SKM-1 treated with dmso at 0.1 percent for 144 hours (cell line): ENCODE results near the gene SDC3.
A peak's percentile ranks its signal among the peaks of the same experiment; 100 is the strongest.

ENCODE experiments used
- DNase-seq: peaks from one replicate; lab custom pipeline; 2025; ENCODE audit not compliant: unreplicated experiment; lab: John Stamatoyannopoulos, UW

The SDC3 gene

GRCh38 chr1:30823969-30824735 lies 84.4 kb downstream of the SDC3 start:
- peak; percentile 70 for DNase-seq

GRCh38 chr1:30823627-30823968 lies 85.0 kb downstream of the SDC3 start:
- no peak for DNase-seq

- DNase-seq, result peak; percentile 30
These were observed 85.5 kb downstream of the SDC3 start for GRCh38 chr1:30822966-30823581.

GRCh38 chr1:30822006-30822405 lies 86.6 kb downstream of the SDC3 start:
- no peak for DNase-seq

- no peak for DNase-seq
These were observed 88.3 kb downstream of the SDC3 start for GRCh38 chr1:30820299-30820698.
